Measurements from ENCODE around the gene ZNF792. TPM values are rescaled to one million over a fixed set of nuclear protein-coding genes. Genes with fewer than 3 reads are reported as not detected.

ZNF792 gene
- total RNA-seq, 1 donor from 2014 or later, result 4.2 TPM

DNA sequence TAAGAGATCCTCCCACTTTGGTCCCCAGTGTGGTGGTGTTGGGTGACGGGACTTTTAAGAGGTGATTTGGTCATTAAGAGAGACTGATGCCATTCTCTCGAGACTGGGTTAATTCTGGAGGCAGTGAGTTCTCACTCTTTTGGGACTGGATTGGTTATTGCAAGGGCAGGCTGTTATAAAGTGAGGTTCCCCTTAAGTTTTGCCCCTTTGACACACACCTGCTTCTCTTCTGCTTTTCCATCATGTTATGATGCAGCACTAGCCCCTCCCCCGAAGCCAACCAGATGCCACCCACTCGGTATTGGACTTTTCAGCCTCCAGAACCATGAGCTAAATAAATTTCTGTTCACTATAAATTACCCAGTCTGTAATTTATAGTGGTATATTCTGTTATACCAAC is 19.8 kb upstream of the ZNF792 start:
- Histone ChIP-seq H3K4me3 (no peak overlapping the region), H3K36me3 (no peaks in the 10 kb centered on the region), H3K27ac (no peak overlapping the region), H3K4me1 (peaks cover 4% of the 10 kb centered on the region), H3K27me3 (no peaks in the 10 kb centered on the region), H3K9me3 (no peaks in the 10 kb centered on the region)
- no peak for DNase-seq (ENCODE audit: extremely low spot score in 2 of 2)
- TF ChIP-seq, protein P1, sequence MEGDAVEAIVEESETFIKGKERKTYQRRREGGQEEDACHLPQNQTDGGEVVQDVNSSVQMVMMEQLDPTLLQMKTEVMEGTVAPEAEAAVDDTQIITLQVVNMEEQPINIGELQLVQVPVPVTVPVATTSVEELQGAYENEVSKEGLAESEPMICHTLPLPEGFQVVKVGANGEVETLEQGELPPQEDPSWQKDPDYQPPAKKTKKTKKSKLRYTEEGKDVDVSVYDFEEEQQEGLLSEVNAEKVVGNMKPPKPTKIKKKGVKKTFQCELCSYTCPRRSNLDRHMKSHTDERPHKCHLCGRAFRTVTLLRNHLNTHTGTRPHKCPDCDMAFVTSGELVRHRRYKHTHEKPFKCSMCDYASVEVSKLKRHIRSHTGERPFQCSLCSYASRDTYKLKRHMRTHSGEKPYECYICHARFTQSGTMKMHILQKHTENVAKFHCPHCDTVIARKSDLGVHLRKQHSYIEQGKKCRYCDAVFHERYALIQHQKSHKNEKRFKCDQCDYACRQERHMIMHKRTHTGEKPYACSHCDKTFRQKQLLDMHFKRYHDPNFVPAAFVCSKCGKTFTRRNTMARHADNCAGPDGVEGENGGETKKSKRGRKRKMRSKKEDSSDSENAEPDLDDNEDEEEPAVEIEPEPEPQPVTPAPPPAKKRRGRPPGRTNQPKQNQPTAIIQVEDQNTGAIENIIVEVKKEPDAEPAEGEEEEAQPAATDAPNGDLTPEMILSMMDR (IDR thresholded peaks at IDR 0.05), result no peak
- no peak for TF ChIP-seq POLR2AphosphoS5 (IDR thresholded peaks at IDR 0.05; ENCODE audit: insufficient read depth in 1 of 2, low read depth in 1 of 2)
- no peak for TF ChIP-seq POLR2A (IDR thresholded peaks at IDR 0.05)
- intact Hi-C loops (cut with DNase I), result no loop called here

DNA sequence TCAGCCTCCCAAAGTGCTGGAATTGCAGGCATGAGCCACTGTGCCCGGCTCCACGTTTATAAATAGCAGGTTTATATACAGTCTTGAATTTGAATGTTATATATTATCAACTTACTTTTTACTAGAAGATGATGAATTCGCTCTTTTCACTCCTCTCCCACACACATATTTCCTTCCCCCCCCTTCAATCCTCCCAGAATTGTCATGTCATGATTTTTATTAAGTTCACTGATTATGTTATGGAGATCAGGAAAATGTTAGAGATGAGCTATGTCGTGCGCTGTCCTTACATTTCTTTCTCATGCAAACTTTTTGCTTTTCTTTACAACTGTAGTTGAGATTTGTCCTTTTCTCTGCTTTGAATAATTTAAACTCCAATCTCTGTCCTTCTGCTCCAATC is 18.2 kb upstream of the ZNF792 start:
- intact Hi-C loops (cut with DNase I), result no loop called here
- no peak for DNase-seq (ENCODE audit: extremely low spot score in 2 of 2)
- TF ChIP-seq POLR2AphosphoS5 (IDR thresholded peaks at IDR 0.05; ENCODE audit: insufficient read depth in 1 of 2, low read depth in 1 of 2) (no peak), POLR2A (IDR thresholded peaks at IDR 0.05) (no peak)
- TF ChIP-seq, protein P1 (IDR thresholded peaks at IDR 0.05), result no peak
- H3K9me3 ChIP-seq, result no peaks in the 10 kb centered on the region
- H3K36me3 ChIP-seq, result no peaks in the 10 kb centered on the region
- no peaks in the 10 kb centered on the region for H3K27me3 ChIP-seq
- no peak overlapping the region for H3K4me3 ChIP-seq
- H3K27ac ChIP-seq, result no peak overlapping the region
- peaks cover 4% of the 10 kb centered on the region for H3K4me1 ChIP-seq

DNA sequence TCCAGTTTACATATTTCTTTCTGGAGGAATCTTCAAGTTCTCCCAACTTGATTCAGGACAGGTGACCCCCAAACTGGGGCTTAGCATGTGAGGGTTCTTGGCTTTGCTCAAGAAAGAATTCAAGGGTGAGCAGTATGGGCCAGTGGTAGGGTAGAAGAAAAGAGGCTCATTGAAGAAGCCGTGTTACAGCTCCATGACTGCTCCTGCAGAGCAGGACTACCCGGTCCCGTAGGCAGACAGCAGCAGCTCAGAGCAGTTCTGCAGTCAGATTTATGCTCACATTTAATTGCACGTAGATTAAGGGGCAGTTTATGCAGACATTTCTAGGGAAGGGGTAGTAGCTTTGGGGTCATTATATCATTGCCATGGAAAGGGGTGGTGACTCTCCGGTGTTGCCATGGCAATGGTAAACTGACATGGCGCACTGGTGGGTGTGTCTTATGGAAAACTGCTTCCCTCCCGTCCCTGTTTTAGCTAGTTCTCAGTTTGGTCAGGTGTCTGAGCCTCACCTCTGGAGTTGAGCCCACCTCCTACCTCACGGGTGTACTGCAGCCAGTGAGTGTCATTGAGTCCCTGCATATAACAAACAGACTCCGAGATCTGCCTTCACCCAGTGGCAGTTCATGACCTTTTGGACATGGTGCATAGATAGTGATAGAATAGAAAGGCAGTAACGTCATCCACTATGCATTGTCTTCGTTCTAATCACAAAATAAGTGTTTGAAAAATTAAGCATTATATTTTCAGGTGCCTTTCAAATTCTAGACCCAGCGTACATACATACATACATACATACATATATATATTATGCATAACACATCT is 16.0 kb upstream of the ZNF792 start:
- H3K27ac ChIP-seq, result no peak overlapping the region
- H3K9me3 ChIP-seq, result no peaks in the 10 kb centered on the region
- TF ChIP-seq POLR2AphosphoS5 (IDR thresholded peaks at IDR 0.05; ENCODE audit: insufficient read depth in 1 of 2, low read depth in 1 of 2) (no peak), POLR2A (IDR thresholded peaks at IDR 0.05) (no peak)
- TF ChIP-seq, protein P1 (IDR thresholded peaks at IDR 0.05), result no peak
- no peak for DNase-seq (ENCODE audit: extremely low spot score in 2 of 2)
- H3K36me3 ChIP-seq, result no peaks in the 10 kb centered on the region
- peaks cover 1% of the 10 kb centered on the region for H3K4me1 ChIP-seq
- no peaks in the 10 kb centered on the region for H3K27me3 ChIP-seq
- no peak overlapping the region for H3K4me3 ChIP-seq
- intact Hi-C loops (cut with DNase I), result no loop called here

DNA sequence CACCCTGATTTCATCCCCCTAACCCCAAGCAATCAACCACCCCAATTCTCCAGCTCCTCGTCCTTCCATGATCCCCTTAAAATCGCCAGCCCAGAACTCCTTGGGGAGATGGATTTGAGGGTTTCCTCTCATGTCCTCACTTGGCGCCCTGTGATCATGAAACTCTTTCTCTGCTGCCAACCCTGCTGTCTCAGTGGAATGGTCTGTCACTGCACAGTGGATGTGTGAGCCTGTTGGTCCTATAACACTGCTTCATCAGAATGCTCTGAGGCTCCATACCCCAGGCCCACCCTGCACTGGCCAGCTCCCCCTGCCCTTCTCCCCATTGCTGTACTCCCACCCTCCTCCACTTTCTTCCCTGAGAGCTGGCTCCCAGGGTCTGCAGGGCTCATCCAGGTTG is 12.6 kb upstream of the ZNF792 start:
- Histone ChIP-seq H3K4me1 (no peaks in the 10 kb centered on the region), H3K27ac (no peak overlapping the region), H3K27me3 (no peaks in the 10 kb centered on the region), H3K9me3 (no peaks in the 10 kb centered on the region), H3K36me3 (no peaks in the 10 kb centered on the region), H3K4me3 (no peak overlapping the region)
- intact Hi-C loops (cut with DNase I), result no loop called here
- no peak for DNase-seq (ENCODE audit: extremely low spot score in 2 of 2)
- TF ChIP-seq POLR2A (IDR thresholded peaks at IDR 0.05) (no peak), POLR2AphosphoS5 (IDR thresholded peaks at IDR 0.05; ENCODE audit: insufficient read depth in 1 of 2, low read depth in 1 of 2) (no peak)
- TF ChIP-seq, protein P1 (IDR thresholded peaks at IDR 0.05), result no peak

DNA sequence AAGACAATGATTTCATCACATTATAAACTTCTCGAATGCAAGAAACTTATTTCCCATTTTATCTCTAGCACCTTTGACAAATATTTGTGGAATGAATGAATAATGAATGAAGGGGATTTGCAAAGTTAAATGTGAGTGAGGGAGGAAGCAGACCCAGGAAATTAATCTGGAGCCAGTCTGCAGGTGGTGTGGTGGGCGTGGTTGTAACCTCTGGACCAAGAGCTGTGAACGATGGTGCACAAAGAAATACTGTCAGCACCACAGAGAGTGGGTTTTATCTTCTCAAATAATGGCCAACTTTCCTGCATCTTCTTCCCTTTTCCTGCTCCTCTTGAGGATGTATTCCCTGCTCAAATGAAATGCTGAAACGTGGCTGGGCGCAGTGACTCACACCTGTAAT is 11.0 kb upstream of the ZNF792 start:
- no peak for DNase-seq (ENCODE audit: extremely low spot score in 2 of 2)
- H3K27ac ChIP-seq, result no peak overlapping the region
- TF ChIP-seq POLR2AphosphoS5 (IDR thresholded peaks at IDR 0.05; ENCODE audit: insufficient read depth in 1 of 2, low read depth in 1 of 2) (no peak), POLR2A (IDR thresholded peaks at IDR 0.05) (no peak)
- TF ChIP-seq, protein P1 (IDR thresholded peaks at IDR 0.05), result no peak

More for the DNA sequence above, 11.0 kb upstream of the ZNF792 start:
- no peaks in the 10 kb centered on the region for H3K36me3 ChIP-seq
- no peak overlapping the region for H3K4me3 ChIP-seq
- no peaks in the 10 kb centered on the region for H3K4me1 ChIP-seq
- intact Hi-C loops (cut with DNase I), result no loop called here
- H3K27me3 ChIP-seq, result no peaks in the 10 kb centered on the region
- no peaks in the 10 kb centered on the region for H3K9me3 ChIP-seq

Data from vagina (tissue), 2 donors.